DOHH2 (cell line): ENCODE data around the gene S100A14.

Experiments
- CTCF ChIP-seq: fragments of 200-600 bp; sonication (generic); IDR thresholded peaks from one replicate; pipeline ENCODE4 v1.5.1; 2014; ENCODE audit warnings: antibody characterized with exemption, mild to moderate bottlenecking, low read depth, low read length; ENCODE audit not compliant: poor library complexity, severe bottlenecking
- EZH2phosphoT487 ChIP-seq: fragments of 200-600 bp; sonication (generic); IDR thresholded peaks from 2 replicates; pipeline ENCODE4 v1.6.1; 2017; ENCODE audit warnings: borderline replicate concordance, mild to moderate bottlenecking, antibody characterized with exemption, low read length, moderate library complexity, mixed read lengths

DNA sequence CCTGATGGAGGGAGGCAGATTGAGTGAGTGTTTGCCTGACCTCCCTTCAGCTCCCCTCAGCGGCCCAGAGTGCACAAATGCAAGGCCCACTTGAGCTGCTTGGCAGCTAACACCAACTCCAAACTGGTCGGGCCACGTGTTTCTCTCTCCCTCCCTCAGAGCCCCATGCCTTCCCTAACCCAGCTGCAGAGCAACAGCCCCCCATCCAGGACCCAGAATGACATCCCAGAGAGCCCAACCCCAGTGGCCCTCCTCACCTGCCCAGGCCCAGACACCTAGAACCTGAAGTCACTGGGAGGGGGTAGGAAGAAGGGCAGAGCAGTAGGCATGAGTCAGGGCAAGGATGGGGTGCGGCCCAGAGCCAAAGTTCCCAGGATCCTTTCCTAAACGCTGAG is 789 bp upstream of the S100A14 start:
- TF ChIP-seq CTCF (no peak), EZH2phosphoT487 (no peak)
